ENCODE data around the gene MED13L. TPM values are rescaled to one million over a fixed set of nuclear protein-coding genes. Genes with fewer than 3 reads are reported as not detected.

The MED13L gene
- total and polyA plus RNA-seq, 2 donors (not counting 3 experiments of a cell fraction or from before 2014, with no cell fraction given): 27.4 to 93.6 TPM

GRCh38 chr12:116024769-116025168, 252.7 kb downstream of the MED13L start:
- Histone ChIP-seq H4K20me1 (replicated peaks; ENCODE audit: control insufficient read depth, extremely low read depth, insufficient read depth, low read length) (peaks cover 2% of the 10 kb centered on the region), H3K9me3 (replicated peaks; ENCODE audit: control insufficient read depth, insufficient read depth, low read length) (no peaks in the 10 kb centered on the region), H3K4me3 (replicated peaks in 1 of 3; ENCODE audit: insufficient read depth in 1 of 3, low read depth in 1 of 3, low read length in 3 of 3) (no peak overlapping the region), H3K9ac (replicated peaks; ENCODE audit: extremely low read depth, insufficient read depth, low read length) (no peak overlapping the region), H3K4me1 (ENCODE audit: control insufficient read depth, extremely low read depth, insufficient read depth, low read length) (no peaks in the 10 kb centered on the region), H3K79me2 (ENCODE audit: control insufficient read depth, insufficient read depth, low read length) (peaks cover 13% of the 10 kb centered on the region), H3K9me1 (replicated peaks; ENCODE audit: control insufficient read depth, extremely low read depth, insufficient read depth, low read length) (no peaks in the 10 kb centered on the region), H2AFZ (ENCODE audit: low read depth, low read length) (no peak overlapping the region), H3K27ac (ENCODE audit: insufficient read depth, low read depth, low read length) (no peak overlapping the region), H3K36me3 (ENCODE audit: control insufficient read depth in 2 of 2, extremely low read depth in 1 of 2, insufficient read depth in 2 of 2, low read length in 2 of 2) (peaks cover 0 to 2% of the 10 kb centered on the region in 2 experiments), H3K27me3 (ENCODE audit: control insufficient read depth in 2 of 2, insufficient read depth in 2 of 2, low read length in 2 of 2) (no peaks in the 10 kb centered on the region), H3K4me2 (ENCODE audit: insufficient read depth, low read length) (no peak overlapping the region)
- no peak for TF ChIP-seq JUN (IDR thresholded peaks at IDR 0.05; ENCODE audit: borderline replicate concordance, insufficient read depth, insufficient read length, low read depth)
- TF ChIP-seq GATA2 (IDR thresholded peaks at IDR 0.05; ENCODE audit: insufficient read depth, insufficient read length, low read depth, low read length): no peak
- TF ChIP-seq CTCF (IDR thresholded peaks at IDR 0.05; ENCODE audit: extremely low read depth in 1 of 2, insufficient read depth in 1 of 2, low read depth in 1 of 2, low read length in 2 of 2): no peak
- no peak for TF ChIP-seq FOS (IDR thresholded peaks at IDR 0.05; ENCODE audit: borderline replicate concordance, insufficient read depth, low read length)
- no peak for TF ChIP-seq MYC (IDR thresholded peaks at IDR 0.05; ENCODE audit: low read depth, low read length)
- no peak for TF ChIP-seq EZH2 (IDR thresholded peaks at IDR 0.05; ENCODE audit: borderline replicate concordance, low read depth, low read length, severe bottlenecking)
- TF ChIP-seq POLR2AphosphoS5 (IDR thresholded peaks at IDR 0.05; ENCODE audit: insufficient read depth, low read depth, low read length): no peak
- no peak for TF ChIP-seq POLR2A (IDR thresholded peaks at IDR 0.05; ENCODE audit: low read depth, low read length)
- dilution Hi-C loops (cut with MboI; ENCODE audit: extremely low pct_ligation_motif_present, low sequenced_read_pairs) (no loop called here), intact Hi-C loops (cut with micrococcal nuclease) (no loop called here)
- DNase-seq (ENCODE audit: low read depth, low spot score) (no peak), FAIRE-seq (no peak)
- no TSS peak for BruUV-seq (replicated peaks)
- CTCF ChIA-PET: interaction anchor here (1.5 kb wide), 1 partner anchor 9 kb away, joined by 5 read pairs; no protein-coding TSS in a partner anchor
- POLR2A ChIA-PET: no interaction called here
